COLO829 (cell line): ENCODE results near the gene BECN2.

Source experiments
- DNase-seq: peaks from one replicate; pipeline ENCODE4 v3.0.0; 2012; ENCODE audit warnings: low spot score

Gene BECN2, protein sequence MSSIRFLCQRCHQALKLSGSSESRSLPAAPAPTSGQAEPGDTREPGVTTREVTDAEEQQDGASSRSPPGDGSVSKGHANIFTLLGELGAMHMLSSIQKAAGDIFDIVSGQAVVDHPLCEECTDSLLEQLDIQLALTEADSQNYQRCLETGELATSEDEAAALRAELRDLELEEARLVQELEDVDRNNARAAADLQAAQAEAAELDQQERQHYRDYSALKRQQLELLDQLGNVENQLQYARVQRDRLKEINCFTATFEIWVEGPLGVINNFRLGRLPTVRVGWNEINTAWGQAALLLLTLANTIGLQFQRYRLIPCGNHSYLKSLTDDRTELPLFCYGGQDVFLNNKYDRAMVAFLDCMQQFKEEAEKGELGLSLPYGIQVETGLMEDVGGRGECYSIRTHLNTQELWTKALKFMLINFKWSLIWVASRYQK

DNA sequence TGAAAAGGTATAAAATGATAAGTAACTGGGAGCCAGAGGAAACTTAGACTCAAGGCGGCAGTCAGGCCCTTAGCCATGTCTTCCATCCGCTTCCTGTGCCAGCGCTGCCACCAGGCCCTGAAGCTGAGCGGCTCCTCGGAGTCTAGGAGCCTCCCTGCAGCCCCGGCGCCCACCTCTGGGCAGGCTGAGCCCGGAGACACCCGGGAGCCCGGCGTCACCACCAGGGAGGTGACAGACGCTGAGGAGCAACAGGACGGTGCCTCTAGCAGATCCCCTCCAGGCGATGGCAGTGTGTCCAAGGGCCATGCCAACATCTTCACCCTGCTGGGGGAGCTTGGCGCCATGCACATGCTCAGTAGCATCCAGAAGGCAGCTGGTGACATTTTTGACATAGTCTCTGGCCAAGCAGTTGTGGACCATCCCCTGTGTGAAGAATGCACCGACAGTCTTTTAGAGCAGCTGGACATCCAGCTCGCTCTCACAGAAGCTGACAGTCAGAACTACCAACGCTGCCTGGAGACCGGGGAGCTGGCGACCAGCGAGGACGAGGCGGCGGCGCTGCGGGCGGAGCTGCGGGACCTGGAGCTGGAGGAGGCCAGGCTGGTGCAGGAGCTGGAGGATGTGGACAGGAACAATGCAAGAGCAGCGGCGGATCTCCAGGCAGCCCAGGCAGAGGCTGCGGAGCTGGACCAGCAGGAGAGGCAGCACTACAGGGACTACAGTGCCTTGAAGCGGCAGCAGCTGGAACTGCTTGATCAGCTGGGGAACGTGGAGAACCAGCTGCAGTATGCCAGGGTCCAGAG is at the start of gene BECN2:
BECN2 (plus strand) TSS at position 76 of the 803 bp plus-strand sequence; CDS start at position 76, 0 bp downstream.
- no peak for DNase-seq

DNA sequence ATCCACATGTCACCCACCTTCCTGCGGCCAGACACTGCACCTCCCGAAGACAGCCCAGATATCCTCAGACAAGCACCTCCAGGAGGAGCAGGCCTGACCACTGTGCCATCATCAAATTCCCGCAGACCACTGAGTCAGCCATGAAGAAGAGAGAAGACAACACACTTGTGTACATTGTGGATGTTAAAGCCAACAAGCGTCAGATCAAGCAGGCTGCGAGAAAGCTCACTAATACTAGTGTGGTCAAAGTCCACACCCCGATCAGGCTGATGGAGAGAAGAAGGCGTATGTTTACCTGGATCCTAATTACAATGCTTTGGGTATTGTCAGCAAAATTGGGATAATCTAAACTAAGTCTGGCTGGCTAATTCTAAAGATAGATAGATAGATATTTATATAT is 41.4 kb upstream of the BECN2 start:
- no peak for DNase-seq

DNA sequence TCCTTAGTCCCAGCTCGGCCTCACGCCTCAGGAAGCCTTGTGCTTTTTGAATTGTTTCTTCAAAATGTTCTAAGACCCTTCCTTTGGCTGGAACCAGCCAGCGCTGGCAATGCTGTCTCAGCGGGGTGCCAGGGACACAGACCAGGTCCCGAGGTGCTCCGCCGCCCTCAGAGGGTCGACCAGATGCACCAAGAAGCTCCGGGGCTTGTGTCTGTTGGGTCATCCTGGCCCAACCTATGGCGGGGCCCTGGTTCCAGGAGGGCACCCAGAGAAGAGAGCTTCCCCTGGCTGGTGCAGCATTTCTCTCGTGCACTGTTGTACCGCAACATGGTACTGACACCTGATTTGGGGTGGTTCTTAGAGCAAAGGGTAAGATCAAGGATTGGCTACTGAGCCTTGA is 40.1 kb upstream of the BECN2 start:
- DNase-seq: no peak

DNA sequence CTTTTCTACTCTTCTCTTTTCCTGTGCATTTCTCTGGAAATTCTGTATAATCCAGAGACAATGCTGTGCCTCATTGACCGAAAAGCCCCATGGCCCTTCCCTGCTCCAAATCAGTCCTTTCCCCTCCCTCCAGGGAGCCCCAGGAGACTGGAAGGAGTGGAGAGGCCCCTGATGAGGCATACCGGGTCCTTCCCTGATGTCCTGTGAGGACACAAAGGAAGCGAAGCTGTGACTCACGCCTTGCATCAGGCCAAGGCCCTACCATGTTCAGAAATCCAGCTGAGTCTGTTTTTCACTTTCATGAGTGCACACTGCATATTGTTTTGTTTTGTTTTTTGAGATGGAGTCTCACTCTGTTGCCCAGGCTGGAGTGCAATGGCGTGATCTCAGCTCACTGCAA is 38.7 kb upstream of the BECN2 start:
- DNase-seq: no peak

DNA sequence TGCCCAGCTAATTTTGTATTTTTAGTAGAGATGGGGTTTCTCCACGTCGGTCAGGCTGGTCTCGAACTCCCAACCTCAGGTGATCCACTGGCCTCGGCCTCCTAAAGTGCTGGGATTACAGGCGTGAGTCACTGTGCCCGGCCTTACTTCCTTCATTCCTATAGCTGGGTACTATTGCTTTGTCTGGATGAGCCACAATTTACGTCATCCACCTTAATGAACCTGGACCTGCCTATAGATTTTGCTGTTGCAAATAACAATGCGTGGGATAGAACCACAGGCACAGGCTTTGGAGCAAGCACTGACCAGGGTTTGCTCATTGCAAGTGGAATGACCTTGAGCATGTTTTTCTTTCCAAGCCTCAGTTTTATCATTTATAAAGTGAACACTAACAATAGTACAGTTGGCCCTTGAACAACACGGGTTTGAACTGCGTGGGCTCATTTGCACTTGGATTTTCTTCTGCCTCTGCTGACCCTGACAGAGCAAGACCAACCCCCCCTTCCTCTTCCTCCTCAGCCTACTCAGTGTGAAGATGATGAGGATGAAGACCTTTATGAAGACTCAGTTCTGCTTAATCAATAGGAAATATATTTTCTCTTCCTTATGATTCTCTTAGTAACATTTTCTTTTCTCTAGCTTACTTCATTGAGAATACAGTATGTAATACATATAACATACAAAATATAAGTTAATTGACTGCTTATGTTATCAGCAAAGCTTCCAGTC is 33.3 kb upstream of the BECN2 start:
- no peak for DNase-seq

DNA sequence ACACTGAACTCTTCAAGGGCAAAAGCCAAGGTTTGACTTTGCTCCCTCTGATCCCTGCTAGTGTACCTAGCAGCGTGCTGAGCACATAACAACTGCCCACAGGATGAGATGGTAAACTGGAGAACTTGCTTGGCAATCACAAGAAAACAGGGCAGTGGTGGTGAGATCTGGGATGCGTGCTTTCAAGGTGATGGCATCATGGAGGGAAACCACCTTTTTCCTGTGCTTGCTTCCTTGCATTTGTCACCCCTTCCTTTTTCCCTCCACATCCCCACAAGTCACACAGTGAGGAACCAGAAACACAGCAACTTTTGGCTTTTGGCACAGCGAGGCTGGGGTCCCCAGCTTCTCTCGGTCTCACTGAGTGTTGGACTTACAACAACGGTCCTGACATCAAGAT is 31.4 kb upstream of the BECN2 start:
- DNase-seq: no peak

DNA sequence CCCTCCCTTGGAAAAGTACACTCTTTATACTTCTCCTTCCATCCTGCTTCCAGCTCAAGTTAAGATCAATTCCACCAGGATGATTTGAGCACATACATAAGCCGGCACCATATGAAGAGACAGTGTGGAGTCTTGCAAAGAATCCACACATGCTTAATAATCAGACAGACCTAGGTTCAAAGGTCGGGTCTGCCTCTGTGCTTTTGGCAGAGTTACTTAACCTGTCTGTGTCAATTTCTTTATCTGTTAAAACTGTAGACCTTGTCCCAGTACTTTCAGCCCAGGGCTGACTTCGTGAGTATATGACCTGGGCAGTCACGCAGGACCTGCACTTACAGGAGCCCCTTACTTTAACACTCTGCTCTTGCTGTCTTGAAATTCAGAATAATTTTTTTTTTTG is 30.2 kb upstream of the BECN2 start:
- no peak for DNase-seq

DNA sequence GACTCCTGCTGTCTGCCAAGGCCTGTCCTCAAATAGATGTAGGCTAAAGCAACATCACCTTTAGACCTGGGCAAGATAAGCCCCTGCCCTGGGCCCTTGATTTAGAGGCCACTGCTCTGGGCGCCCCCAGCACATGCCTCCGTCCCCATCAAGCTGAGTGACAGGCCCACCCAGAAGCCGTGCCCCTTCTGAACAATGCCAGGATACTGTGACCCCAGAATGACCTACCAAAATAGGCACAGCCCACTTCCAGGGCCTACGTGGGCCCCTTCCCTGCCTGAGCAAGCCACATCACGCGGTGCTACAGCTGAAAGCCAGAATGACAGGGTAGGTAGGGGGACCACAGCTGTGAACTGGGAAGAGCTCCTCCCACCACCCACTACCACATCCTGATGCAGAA is 24.7 kb upstream of the BECN2 start:
- no peak for DNase-seq

DNA sequence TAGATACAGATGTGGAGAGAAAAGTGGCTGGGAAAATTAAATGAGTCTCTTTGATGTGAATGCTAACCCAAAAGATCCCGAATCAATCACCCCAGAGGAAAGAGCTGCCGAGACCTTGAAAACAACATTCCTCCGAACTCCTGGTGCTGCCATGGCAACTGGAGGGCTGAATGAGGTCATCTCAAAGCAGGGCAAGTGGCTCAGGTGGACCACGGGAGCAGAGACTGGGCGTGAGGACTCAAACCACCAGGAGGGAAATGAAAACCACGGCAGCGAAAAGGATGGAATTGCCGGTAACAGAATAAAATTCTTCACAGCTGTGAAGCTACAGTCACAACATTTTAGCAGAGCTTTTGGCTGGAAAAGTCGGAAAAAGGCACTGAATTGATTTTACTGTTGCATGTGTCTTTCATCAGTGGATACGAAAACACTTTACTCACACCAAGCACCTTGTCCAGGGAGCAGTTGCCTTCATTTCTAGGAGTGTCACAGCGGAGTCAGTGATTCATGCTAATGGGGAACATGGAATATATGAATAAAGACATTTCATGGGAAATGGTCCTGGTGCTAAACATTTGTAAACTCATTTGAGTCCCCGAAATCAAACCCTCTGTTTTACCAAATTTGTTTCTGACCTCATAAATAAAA is 23.2 kb upstream of the BECN2 start:
- no peak for DNase-seq

DNA sequence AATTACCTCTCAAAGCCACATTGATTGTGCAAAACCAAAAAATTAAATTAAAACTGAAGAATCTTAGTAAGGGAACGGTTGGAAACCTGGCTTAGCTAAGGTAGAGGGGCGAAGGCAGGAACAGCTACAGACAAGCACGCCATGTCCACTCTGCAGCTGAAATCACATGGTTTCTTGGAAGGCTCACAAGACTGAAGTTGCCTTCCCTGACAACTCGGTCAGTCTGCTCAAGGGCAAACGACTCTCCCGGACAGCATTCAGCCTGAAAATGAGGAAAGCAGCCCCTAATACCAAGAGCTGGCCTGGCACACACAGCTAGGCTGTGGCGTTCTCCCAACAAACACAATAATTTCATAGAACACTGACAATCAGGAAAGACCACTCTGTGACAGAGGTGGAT is 22.7 kb upstream of the BECN2 start:
- DNase-seq: no peak

DNA sequence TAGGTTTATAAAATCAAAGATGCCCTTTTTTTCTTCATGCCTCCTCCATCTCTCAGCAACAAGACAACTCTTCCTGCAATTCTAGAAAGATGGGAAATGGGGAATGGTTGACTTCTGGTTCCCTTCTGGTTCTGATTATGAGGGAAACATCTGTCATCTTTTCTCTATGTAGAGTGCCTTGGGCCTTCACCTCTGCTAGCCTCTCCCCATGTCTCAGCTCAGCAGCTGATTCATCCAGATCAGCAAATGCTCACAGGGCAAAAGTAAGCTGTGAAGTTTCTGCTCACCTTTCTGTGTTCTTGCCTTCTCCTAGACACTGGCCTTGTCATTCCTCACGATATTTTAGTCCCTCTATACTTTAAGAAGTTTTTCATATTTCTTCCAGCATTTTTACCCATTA is 17.8 kb upstream of the BECN2 start:
- no peak for DNase-seq

DNA sequence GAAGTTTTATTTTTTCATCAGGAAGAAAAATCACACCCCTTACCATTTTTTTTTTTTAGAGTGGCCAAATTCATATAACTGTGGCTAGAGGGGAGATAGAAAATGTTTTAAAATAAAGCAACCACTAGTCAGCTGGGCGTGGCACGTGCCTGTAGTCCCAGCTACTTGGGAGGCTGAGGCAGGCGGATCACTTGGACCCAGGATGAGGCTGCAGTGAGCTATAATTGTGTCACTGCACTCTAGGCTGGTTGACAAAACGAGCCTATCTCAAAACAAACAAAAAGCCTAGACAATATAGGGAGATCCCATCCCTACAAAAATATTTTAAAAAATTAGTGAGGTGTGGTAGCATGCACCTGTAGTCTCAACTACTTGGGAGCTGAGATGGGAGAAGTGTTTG is 14.8 kb upstream of the BECN2 start:
- DNase-seq: no peak

DNA sequence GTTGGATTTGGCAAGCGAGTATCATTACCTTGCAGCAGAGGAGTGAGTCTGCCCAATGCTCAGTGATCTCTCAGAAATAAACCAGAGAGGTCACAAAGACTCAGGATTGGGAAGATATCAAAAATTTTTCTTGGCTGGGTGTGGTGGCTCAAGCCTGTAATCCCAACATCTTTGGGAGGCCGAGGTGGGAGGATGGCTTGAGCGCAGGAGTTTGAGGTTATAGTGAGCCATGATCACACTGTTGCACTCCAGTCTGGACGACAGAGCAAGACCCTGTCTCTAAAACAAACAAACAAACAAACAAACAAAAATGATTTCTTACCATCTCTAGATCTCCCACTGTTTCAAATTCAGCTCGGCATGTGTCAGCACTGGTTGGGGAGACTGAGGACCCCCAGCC is 13.3 kb upstream of the BECN2 start:
- DNase-seq: no peak

DNA sequence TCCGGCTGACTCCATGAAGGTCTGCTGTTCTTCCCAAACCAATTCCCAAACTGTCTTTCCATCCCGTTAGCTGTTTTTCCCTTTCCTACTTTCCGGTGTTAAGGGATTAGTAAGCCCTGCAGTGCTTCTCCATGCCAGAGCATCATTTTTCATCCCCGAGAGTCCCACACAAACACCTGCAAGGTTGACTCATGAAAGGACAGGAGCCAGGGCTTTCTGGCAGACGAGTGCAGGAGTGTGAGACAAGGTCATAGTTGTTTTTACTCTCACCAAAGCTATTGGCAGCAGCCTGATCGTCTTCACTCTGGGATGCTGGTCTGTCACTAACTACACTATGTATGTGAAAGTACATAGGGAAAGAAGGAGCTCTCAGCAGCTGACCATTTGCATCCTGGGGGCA is 10.2 kb upstream of the BECN2 start:
- DNase-seq: no peak

DNA sequence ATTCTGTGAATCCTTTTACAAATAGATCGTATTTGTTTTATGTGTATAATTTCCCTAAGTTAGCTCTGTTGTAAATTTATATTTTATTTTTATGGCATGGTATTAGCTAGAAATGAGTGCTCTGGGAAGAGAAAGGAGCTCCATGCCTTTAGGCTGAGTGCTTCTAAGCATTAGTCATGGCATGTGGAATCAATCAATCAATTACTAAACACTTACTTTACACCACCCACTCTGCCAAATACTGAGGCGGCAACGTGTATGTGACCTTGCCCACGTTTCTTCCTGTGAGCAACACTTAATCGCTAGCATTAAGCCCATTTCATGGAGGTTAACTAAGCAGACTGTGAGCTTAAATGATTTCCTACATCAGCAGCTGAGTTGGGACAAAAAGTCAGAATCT is 7.2 kb upstream of the BECN2 start:
- DNase-seq: no peak

DNA sequence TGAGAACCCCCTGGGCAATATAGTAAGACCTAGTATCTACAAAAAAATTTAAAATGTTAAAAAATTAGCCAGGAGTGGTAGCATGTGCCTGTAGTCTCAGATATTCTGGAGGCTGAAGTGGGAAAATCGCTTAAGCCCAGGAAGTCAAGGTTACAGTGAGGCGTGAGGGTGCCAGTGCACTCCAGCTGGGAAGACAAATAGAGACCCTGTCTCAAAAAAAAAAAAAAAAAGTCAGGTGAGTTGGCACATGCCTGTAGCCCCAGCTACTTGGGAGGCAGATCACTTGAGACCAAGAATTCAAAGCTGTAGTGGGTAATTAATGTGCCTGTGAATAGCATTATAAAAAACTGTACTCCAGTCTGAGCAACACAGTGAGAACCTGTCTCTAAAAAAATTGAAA is 4.6 kb downstream of the BECN2 start:
- no peak for DNase-seq

DNA sequence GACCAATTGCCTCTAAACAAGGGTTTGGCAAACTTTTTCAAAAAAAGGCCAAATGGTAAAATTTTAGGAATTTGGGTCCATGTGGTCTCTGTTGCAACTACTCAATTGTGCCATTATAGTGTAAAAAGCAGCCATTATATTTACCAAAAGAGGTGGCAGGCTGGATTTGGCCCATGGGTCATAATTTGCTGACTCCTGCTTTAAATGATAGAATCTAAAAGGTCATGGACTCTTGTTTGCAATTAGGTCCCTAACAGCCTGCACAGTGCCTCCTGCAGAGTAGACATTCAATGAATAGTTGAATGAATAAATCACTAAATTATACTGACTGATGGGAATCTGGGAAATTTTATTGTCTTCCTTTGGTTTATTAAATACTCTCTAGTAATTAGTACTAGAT is 6.2 kb downstream of the BECN2 start:
- no peak for DNase-seq

DNA sequence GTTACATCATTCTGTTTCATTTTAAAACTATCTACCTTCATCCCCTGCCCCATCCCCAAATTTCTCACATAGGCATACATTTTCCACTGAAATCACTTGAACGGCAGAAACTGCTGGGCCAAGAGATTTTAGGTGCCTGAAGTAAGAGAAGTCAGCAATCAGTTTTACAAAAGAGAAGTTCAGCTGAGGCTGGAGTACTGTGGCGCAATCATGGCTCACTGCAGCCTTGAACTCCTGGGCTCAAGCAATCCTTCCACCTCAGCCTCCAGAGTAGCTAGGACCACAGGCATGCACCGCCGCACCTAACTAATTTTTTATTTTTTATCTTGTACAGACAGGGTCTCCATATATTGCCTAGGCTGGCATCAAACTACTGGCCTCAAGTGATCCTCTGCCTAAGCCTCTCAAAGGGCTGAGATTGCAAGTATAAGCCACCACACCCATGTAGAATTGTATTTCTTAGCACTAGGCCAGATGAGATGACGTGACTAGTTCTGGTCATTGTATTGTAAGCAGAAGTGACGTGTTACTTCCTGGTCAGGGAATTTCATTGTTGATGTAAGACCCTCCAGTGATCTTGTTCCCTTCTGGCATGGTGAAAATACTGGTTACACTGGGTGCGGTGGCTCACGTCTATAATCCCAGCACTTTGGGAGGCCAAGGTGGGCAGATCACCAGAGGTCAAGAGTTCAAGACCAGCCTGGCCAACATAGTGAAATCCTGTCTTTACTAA is 7.1 kb downstream of the BECN2 start:
- no peak for DNase-seq

DNA sequence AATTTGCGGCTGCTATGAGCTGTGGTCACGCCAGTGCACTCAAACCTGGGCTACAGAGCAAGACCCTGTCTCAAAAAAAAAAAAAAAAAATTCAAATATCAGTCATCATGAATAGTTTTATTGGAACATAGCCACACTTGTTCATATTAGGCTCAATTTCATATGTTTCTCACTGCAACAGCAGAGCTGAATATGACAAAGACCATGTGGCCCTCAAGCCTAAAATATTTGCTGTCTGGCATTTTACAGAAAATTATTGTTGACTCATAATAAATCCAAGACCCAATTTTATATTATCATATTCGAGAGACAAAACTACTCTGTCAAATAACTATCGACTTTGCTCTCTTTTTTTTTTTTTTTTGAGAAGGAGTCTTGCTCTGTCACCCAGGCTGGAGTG is 11.0 kb downstream of the BECN2 start:
- DNase-seq: no peak

DNA sequence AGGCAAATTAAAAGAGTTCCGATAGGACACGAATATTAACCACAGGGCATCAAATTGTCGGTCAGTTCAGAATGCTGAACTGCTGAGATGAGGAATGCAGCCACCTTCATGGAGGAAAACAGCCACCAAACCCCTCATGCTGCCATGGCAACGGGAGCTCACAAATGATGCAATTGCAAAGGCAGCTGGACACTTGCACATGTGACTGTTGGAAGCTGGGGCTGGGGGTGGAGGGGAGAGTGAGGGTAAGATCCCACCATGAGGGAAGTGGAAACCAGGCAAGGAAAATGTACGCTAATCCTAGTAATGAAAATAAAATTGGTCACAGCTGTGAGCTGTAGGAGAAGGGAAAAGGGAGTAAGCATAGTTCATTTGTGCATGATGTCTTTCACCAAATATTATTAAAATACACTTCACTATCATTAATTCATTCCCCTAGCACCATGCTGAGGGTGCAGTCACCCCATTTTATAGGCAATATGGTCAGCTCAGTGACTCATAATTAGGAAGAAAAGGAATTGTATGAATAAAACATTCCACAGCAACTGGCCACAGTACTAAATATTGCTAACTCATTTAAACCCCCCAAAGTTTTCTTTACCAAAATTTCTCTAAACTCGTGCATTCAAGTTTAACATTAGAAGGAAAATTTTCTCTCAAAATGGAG is 15.3 kb downstream of the BECN2 start:
- DNase-seq: no peak

DNA sequence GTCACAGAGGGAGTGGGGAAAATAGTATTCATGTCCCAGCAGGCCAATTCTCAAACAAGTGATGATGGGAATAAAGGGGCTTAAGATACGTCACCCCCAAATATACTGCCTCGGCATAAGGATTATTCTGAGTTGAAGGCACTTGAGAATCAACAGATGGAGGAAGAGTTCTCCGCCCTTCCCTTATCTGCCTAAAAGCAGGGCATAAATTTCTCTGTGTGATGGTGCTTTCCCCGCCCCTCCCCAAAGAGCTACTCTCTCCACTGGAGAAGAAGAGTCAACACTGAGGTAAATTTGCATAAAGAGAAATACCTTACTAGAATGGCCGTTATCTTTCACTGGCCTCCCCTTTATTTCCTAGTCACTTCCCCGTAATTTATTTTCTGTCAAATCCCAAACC is 18.7 kb downstream of the BECN2 start:
- no peak for DNase-seq
